GM12865 (cell line): ENCODE measurements around the gene KIRREL3.

Experiments used
- DNase-seq: peaks from one replicate; pipeline ENCODE4 v3.0.0; 2010; ENCODE audit warnings: low read depth
- H3K4me3 ChIP-seq: 2 replicates; pipeline ENCODE4 v1.5.1; 2011; ENCODE audit warnings: mild to moderate bottlenecking, low read depth, low read length, control low read depth
- TF ChIP-seq, protein P1 (sequence below): IDR thresholded peaks from 2 replicates; pipeline ENCODE4 v1.5.1; 2011; ENCODE audit warnings: low read length, control low read depth, low read depth, inconsistent platforms; ENCODE audit not compliant: insufficient read depth; ENCODE audit errors: missing control alignments

KIRREL3 gene

GRCh38 chr11:126840201-126840886 is 160.2 kb downstream of the KIRREL3 start:
- TF ChIP-seq, protein P1, sequence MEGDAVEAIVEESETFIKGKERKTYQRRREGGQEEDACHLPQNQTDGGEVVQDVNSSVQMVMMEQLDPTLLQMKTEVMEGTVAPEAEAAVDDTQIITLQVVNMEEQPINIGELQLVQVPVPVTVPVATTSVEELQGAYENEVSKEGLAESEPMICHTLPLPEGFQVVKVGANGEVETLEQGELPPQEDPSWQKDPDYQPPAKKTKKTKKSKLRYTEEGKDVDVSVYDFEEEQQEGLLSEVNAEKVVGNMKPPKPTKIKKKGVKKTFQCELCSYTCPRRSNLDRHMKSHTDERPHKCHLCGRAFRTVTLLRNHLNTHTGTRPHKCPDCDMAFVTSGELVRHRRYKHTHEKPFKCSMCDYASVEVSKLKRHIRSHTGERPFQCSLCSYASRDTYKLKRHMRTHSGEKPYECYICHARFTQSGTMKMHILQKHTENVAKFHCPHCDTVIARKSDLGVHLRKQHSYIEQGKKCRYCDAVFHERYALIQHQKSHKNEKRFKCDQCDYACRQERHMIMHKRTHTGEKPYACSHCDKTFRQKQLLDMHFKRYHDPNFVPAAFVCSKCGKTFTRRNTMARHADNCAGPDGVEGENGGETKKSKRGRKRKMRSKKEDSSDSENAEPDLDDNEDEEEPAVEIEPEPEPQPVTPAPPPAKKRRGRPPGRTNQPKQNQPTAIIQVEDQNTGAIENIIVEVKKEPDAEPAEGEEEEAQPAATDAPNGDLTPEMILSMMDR = no peak
- no peak for DNase-seq
- H3K4me3 ChIP-seq = no peak overlapping the region

- no peak overlapping the region for H3K4me3 ChIP-seq
- no peak for DNase-seq
- TF ChIP-seq, protein P1 = no peak
These were observed 161.1 kb downstream of the KIRREL3 start for GRCh38 chr11:126839496-126839895.

DNA sequence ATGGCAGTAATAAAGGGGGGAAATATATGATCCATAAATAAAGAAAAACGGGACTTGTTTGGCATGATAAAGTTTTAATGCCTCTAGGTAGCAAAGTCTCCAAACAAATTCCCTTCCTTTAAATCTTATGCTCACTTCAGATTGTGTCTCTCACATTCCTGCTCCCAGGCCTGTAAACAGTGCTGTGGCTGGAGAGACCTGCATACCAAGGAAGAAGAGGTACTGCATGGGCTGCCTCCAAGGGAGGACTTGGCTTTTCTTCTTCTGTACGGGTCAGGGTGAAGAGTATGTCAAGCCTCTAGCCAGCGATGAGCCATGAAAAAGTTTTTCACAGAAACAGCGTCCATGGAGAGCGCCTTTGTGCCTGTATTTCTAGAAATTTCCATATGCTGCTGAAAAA is 161.8 kb downstream of the KIRREL3 start:
- DNase-seq = no peak
- TF ChIP-seq, protein P1 = no peak
- no peak overlapping the region for H3K4me3 ChIP-seq

GRCh38 chr11:126837581-126837980 is 163.0 kb downstream of the KIRREL3 start:
- no peak overlapping the region for H3K4me3 ChIP-seq
- DNase-seq = no peak
- TF ChIP-seq, protein P1 = no peak

DNA sequence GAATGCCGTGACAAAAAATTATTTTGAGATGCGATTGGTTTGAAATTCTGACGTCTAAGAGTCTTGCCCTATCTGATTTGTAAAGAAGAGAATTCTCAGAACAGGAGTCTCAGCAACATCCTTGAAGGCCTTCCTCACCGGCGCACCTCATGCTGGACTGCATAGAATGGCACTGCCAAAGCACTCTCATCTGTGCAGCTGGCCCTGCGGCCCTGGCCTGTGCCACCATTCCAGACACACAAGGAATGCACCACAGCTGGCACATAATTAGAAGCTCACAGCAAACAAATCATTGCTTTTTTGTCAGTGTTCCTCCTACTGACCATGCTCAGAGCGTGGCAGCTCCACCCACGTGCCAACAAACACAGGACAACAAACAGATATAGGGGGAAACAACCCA is 166.0 kb downstream of the KIRREL3 start:
- TF ChIP-seq, protein P1 = no peak
- no peak for DNase-seq
- H3K4me3 ChIP-seq = no peak overlapping the region

DNA sequence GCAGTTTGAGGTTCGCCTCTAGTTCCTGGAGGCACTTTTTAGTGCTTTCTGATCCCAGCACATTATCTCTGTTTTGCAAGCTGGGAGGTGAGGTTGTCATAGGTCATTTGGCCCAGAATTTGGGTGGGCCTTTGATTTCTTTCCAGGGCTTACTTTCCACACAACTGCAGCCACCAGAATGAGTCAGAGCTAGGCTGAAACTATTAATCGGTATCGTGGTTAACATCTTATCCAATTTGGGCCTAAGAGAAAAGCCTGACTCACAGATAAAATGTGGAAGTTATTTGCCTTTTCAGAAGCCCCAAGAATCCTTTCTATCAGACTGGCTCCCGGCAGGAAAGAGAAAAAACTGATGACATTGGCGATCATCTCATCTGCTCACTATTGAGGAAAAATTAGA is 166.4 kb downstream of the KIRREL3 start:
- TF ChIP-seq, protein P1 = no peak
- DNase-seq = no peak
- no peak overlapping the region for H3K4me3 ChIP-seq

DNA sequence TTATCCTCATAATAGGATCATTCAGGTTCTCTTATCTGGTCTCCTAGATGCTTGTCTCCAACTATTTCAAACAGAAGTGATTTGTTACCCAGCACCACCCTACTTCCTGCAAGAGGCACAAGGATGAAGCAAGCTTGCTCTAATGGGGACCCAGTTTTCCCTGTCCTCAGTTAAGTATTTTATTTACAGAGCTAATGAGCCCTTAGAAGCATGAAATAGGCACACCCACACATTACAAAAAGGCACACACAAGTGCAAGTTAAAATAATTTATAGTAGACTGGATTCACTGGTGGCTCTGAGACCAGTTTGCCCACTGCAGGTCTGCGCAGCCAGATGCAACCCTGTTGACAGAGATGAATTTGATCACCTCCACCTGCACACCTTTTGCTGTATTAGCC is 167.5 kb downstream of the KIRREL3 start:
- no peak overlapping the region for H3K4me3 ChIP-seq
- DNase-seq = no peak
- TF ChIP-seq, protein P1 = no peak
